ENCODE results near the gene SLC38A5. TPM values are rescaled to one million over a fixed set of nuclear protein-coding genes. Genes with fewer than 3 reads are reported as not detected.

The SLC38A5 gene
- polyA plus RNA-seq, 1 experiment, result 5.3 TPM

DNA sequence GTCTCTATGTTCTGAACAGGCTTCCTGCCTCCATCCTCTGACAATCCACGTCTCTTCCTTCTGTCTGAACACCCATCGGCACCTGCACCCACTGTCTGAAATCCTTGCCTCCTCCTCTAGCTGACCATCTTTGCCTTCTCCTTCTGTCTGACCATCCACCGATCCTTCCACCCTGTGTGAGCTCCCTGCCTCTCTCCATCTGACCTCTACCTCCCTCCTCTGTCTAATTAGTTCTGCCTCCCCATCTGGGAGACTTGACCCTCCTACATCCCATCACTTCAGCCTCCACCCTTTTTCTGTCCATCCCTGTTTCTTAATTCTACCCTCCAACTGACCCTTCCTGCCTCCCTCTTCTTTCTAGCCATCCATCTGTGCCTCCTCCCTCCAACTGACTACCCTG is 10.0 kb downstream of the SLC38A5 start:
- no peaks in the 10 kb centered on the region for H3K27me3 ChIP-seq (ENCODE audit: control insufficient read depth, insufficient read depth, low read length)
- H3K36me3 ChIP-seq (ENCODE audit: control insufficient read depth, insufficient read depth, low read length), result no peaks in the 10 kb centered on the region
- ChIA-PET POLR2A (no interaction called here), CTCF (interaction anchor here (0.7 kb wide), 1 partner anchor 801 kb away, joined by 3 read pairs; no protein-coding TSS in a partner anchor)
- H3K4me3 ChIP-seq (ENCODE audit: low read depth, low read length), result no peak overlapping the region
- TF ChIP-seq, protein P1, sequence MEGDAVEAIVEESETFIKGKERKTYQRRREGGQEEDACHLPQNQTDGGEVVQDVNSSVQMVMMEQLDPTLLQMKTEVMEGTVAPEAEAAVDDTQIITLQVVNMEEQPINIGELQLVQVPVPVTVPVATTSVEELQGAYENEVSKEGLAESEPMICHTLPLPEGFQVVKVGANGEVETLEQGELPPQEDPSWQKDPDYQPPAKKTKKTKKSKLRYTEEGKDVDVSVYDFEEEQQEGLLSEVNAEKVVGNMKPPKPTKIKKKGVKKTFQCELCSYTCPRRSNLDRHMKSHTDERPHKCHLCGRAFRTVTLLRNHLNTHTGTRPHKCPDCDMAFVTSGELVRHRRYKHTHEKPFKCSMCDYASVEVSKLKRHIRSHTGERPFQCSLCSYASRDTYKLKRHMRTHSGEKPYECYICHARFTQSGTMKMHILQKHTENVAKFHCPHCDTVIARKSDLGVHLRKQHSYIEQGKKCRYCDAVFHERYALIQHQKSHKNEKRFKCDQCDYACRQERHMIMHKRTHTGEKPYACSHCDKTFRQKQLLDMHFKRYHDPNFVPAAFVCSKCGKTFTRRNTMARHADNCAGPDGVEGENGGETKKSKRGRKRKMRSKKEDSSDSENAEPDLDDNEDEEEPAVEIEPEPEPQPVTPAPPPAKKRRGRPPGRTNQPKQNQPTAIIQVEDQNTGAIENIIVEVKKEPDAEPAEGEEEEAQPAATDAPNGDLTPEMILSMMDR (IDR thresholded peaks at IDR 0.05; ENCODE audit: insufficient read depth, low read depth, low read length), result no peak
- DNase-seq (ENCODE audit: low read depth), result no peak

DNA sequence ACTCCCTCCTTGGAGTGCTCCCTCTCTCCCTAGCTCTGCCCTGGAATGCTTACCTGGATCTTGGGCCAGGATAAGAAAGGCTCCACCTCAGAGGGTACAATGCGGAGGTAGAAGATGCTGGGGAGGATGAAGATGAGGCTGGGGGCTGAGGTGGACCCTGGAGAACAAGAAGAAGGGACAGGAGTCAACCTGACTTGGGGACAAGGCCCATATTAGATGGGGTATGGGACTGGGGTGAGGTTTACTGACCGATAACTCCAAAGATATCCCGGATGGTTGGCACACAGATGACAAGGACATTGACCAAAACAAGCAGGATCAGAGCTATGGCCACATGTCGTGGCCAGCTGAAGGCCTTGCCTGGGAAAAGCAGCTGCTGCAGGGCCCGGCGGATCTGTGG is 10.6 kb downstream of the SLC38A5 start:
- POLR2A ChIA-PET, result no interaction called here
- Histone ChIP-seq H3K36me3 (ENCODE audit: control insufficient read depth, insufficient read depth, low read length) (no peaks in the 10 kb centered on the region), H3K27me3 (ENCODE audit: control insufficient read depth, insufficient read depth, low read length) (no peaks in the 10 kb centered on the region), H3K4me3 (ENCODE audit: low read depth, low read length) (no peak overlapping the region)
- TF ChIP-seq, protein P1 (IDR thresholded peaks at IDR 0.05; ENCODE audit: insufficient read depth, low read depth, low read length), result no peak
- DNase-seq (ENCODE audit: low read depth), result no peak
- CTCF ChIA-PET, result interaction anchor here (0.7 kb wide), 1 partner anchor 801 kb away, joined by 3 read pairs; no protein-coding TSS in a partner anchor

DNA sequence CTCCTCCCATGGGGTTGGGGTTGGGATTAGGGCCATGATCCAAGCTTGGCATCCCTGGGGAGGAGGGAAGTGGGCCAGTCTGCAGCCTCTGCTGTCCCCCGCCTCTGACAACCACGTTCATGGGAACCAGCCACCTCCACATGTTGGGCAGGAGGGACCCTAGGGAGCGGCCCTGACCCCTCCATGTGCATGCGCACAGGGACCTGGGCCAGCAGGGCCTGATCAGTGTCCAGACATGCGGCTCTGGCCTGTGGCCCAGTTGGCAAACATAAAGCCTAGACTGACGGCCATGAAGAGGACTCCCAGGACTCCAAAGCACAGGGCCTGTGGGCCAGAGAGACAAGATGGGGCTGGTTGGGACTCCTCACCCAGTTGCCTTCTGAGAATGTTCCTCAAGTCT is 11.3 kb downstream of the SLC38A5 start:
- ChIA-PET CTCF (no interaction called here), POLR2A (no interaction called here)
- H3K27me3 ChIP-seq (ENCODE audit: control insufficient read depth, insufficient read depth, low read length), result no peaks in the 10 kb centered on the region
- TF ChIP-seq, protein P1 (IDR thresholded peaks at IDR 0.05; ENCODE audit: insufficient read depth, low read depth, low read length), result no peak
- no peak for DNase-seq (ENCODE audit: low read depth)
- no peak overlapping the region for H3K4me3 ChIP-seq (ENCODE audit: low read depth, low read length)
- H3K36me3 ChIP-seq (ENCODE audit: control insufficient read depth, insufficient read depth, low read length), result no peaks in the 10 kb centered on the region

DNA sequence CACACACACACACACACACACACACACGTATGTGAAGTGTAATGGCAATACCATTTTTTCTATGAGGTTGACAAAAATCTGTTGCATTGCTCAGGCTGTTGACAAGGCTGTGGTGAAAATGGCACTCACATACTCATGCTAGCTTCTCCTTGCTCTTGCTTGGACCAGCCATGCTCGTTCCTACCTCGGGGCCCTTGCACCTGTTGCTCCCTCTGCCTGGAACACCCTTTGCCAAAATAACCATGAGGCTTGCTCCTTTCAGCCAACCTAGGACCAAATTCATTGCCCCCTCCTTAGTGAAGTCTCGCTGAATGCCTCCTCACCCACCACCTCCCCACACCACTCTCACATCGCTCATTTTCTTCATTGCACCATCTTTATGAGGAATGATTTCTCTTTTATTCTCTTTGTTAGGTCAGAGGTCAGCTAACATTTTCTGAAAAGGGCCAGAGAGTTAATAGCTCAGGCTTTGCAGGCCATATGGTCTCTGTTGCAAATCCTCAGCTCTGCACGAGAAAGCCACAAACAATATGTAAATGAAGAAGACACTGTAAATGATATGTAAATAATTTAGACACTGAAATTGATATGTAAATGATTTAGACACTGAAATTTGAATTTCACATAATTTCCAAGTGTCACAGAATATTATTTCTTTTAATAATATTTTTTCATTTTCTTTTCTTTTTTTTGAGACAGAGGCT is 13.3 kb downstream of the SLC38A5 start:
- Histone ChIP-seq H3K27me3 (ENCODE audit: control insufficient read depth, insufficient read depth, low read length) (no peaks in the 10 kb centered on the region), H3K36me3 (ENCODE audit: control insufficient read depth, insufficient read depth, low read length) (no peaks in the 10 kb centered on the region), H3K4me3 (ENCODE audit: low read depth, low read length) (no peak overlapping the region)
- TF ChIP-seq, protein P1 (IDR thresholded peaks at IDR 0.05; ENCODE audit: insufficient read depth, low read depth, low read length), result no peak
- ChIA-PET POLR2A (no interaction called here), CTCF (no interaction called here)
- no peak for DNase-seq (ENCODE audit: low read depth)

DNA sequence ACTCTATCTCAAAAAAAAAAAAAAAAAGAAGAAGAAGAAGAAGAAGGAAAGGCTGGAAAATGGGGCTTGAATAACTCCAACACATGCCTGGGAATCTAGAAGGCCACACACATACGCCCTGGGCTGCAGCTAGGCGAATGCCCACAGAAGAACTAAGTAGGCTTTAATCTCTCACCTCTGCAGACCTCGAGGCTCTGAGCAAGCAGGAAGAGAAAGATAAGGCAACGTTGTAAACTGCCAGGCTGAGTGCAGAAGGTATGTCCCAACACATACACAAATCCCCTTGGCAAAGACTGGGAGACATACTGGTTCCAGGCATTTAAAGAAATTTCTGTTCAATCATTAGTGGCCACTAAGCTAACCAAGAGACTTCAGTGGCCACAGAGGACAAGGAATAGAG is 18.4 kb downstream of the SLC38A5 start:
- TF ChIP-seq, protein P1 (IDR thresholded peaks at IDR 0.05; ENCODE audit: insufficient read depth, low read depth, low read length), result no peak
- POLR2A ChIA-PET, result no interaction called here
- Histone ChIP-seq H3K36me3 (ENCODE audit: control insufficient read depth, insufficient read depth, low read length) (no peaks in the 10 kb centered on the region), H3K4me3 (ENCODE audit: low read depth, low read length) (no peak overlapping the region), H3K27me3 (ENCODE audit: control insufficient read depth, insufficient read depth, low read length) (no peaks in the 10 kb centered on the region)
- CTCF ChIA-PET, result no interaction called here
- DNase-seq (ENCODE audit: low read depth), result no peak
